ENCODE results near the gene DDX39A.

Gene DDX39A

GRCh38 chr19:14394167-14394566 is 25.0 kb downstream of the DDX39A start:
- H3K4me3 ChIP-seq (ENCODE audit: low read length), result no peak overlapping the region
- no peak for TF ChIP-seq CTCF (conservative IDR thresholded peaks at IDR 0.05; ENCODE audit: low read depth, low read length)
- no peak for DNase-seq (ENCODE audit: low read depth)

GRCh38 chr19:14393329-14393728 is 25.8 kb downstream of the DDX39A start:
- no peak overlapping the region for H3K4me3 ChIP-seq (ENCODE audit: low read length)
- no peak for TF ChIP-seq CTCF (conservative IDR thresholded peaks at IDR 0.05; ENCODE audit: low read depth, low read length)
- no peak for DNase-seq (ENCODE audit: low read depth)

GRCh38 chr19:14391156-14391821 is 27.9 kb downstream of the DDX39A start:
- no peak for DNase-seq (ENCODE audit: low read depth)
- no peak for TF ChIP-seq CTCF (conservative IDR thresholded peaks at IDR 0.05; ENCODE audit: low read depth, low read length)

GRCh38 chr19:14390548-14390947 is 28.6 kb downstream of the DDX39A start:
- TF ChIP-seq CTCF (conservative IDR thresholded peaks at IDR 0.05; ENCODE audit: low read depth, low read length), result no peak
- no peak overlapping the region for H3K4me3 ChIP-seq (ENCODE audit: low read length)
- no peak for DNase-seq (ENCODE audit: low read depth)

More at GRCh38 chr19:14391156-14391821, 27.9 kb downstream of the DDX39A start:
- no peak overlapping the region for H3K4me3 ChIP-seq (ENCODE audit: low read length)

- DNase-seq (ENCODE audit: low read depth), result no peak
- no peak overlapping the region for H3K4me3 ChIP-seq (ENCODE audit: low read length)
- TF ChIP-seq CTCF (conservative IDR thresholded peaks at IDR 0.05; ENCODE audit: low read depth, low read length), result no peak
Observed at GRCh38 chr19:14385492-14385891, 33.6 kb downstream of the DDX39A start.

- no peak for TF ChIP-seq CTCF (conservative IDR thresholded peaks at IDR 0.05; ENCODE audit: low read depth, low read length)
- DNase-seq (ENCODE audit: low read depth), result no peak
- no peak overlapping the region for H3K4me3 ChIP-seq (ENCODE audit: low read length)
Observed at GRCh38 chr19:14383661-14384555, 35.2 kb downstream of the DDX39A start.

All from retinal pigment epithelial cell (primary cell).